ENCODE results near the gene TEAD3.

TEAD3 gene

GRCh38 chr6:35476004-35476403 is 20.9 kb downstream of the TEAD3 start:
- no peak for DNase-seq (ENCODE audit: low read depth in 2 of 2)

GRCh38 chr6:35475573-35475972 is 21.3 kb downstream of the TEAD3 start:
- no peak for DNase-seq (ENCODE audit: low read depth in 2 of 2)

GRCh38 chr6:35474942-35475570 is 21.8 kb downstream of the TEAD3 start:
- no peak for DNase-seq (ENCODE audit: low read depth in 2 of 2)

GRCh38 chr6:35474131-35474941 is 22.5 kb downstream of the TEAD3 start:
- no peak for DNase-seq (ENCODE audit: low read depth in 2 of 2)

- no peak for DNase-seq (ENCODE audit: low read depth in 2 of 2)
Measured at GRCh38 chr6:35473850-35474130, 23.1 kb downstream of the TEAD3 start.

- no peak for DNase-seq (ENCODE audit: low read depth in 2 of 2)
Measured at GRCh38 chr6:35473075-35473849, 23.6 kb downstream of the TEAD3 start.

- DNase-seq (ENCODE audit: low read depth in 2 of 2) = no peak
Measured at GRCh38 chr6:35471836-35472345, 25.0 kb downstream of the TEAD3 start.

GRCh38 chr6:35470663-35471120 is 26.2 kb downstream of the TEAD3 start:
- no peak for DNase-seq (ENCODE audit: low read depth in 2 of 2)

GRCh38 chr6:35469751-35470662 is 26.9 kb downstream of the TEAD3 start:
- no peak for DNase-seq (ENCODE audit: low read depth in 2 of 2)

GRCh38 chr6:35468980-35469750 is 27.7 kb downstream of the TEAD3 start:
- peak in 1 of 2 donors; percentile 39 for DNase-seq (ENCODE audit: low read depth in 2 of 2)

GRCh38 chr6:35468181-35468979 is 28.5 kb downstream of the TEAD3 start, which contains the start of gene RPL10A:
Gene RPL10A, plus strand, starts transcription at chr6:35468401. Its CDS starts 34 bp downstream, at chr6:35468435.
- peak; percentile 91 to 97 for DNase-seq (ENCODE audit: low read depth in 2 of 2)

- DNase-seq (ENCODE audit: low read depth in 2 of 2) = no peak
Measured at GRCh38 chr6:35465646-35466045, 31.2 kb downstream of the TEAD3 start.

GRCh38 chr6:35463292-35463691 is 33.6 kb downstream of the TEAD3 start:
- DNase-seq (ENCODE audit: low read depth in 2 of 2) = no peak

GRCh38 chr6:35461270-35461669 is 35.6 kb downstream of the TEAD3 start:
- no peak for DNase-seq (ENCODE audit: low read depth in 2 of 2)

GRCh38 chr6:35457907-35458306 is 39.0 kb downstream of the TEAD3 start:
- DNase-seq (ENCODE audit: low read depth in 2 of 2) = no peak

GRCh38 chr6:35454391-35455110 is 42.3 kb downstream of the TEAD3 start:
- no peak for DNase-seq (ENCODE audit: low read depth in 2 of 2)

GRCh38 chr6:35453236-35453635 is 43.6 kb downstream of the TEAD3 start:
- DNase-seq (ENCODE audit: low read depth in 2 of 2) = no peak

GRCh38 chr6:35452183-35453090 is 44.4 kb downstream of the TEAD3 start, which contains the start of gene FANCE:
Gene FANCE, plus strand, starts transcription at chr6:35452338. Its CDS starts 208 bp downstream, at chr6:35452546.
- peak; percentile 78 to 93 for DNase-seq (ENCODE audit: low read depth in 2 of 2)

All from stimulated activated CD4-positive, alpha-beta T cell treated with anti-CD3 and anti-CD28 coated beads, Interleukin-1b, Interleukin-23, amount 100 ng/mL, for 4 hours (primary cell).